GM12878 (cell line): Measurements from ENCODE around the gene EEFSEC. TPM values are rescaled to one million over a fixed set of nuclear protein-coding genes. Genes with fewer than 3 reads are reported as not detected.

Source experiments
- ATAC-seq: fragments of 200-7000 bp; cut with Tn5 transposase; 3 replicates; pipeline ENCODE4 v1.9.1; 2020; ENCODE audit warnings: mild to moderate bottlenecking, moderate library complexity
- BruUV-seq: library from RNA; stranded (reverse); fragments of 400-500 nt; replicated peaks from 2 replicates; lab custom pipeline; 2021; lab: Mats Ljungman, UMichigan
- CTCF ChIA-PET: fragments of 300-600 bp; sonication (Branson Sonifier 250); formaldehyde crosslinking; extraction: SDS; loops from one replicate; lab custom pipeline; 2021; ENCODE audit warnings: inconsistent platforms; lab: Yijun Ruan, JAX
- POLR2A ChIA-PET: fragments of 350-600 bp; formaldehyde crosslinking; extraction: SDS; loops from one replicate; lab custom pipeline; 2021; ENCODE audit warnings: inconsistent platforms; lab: Charles Lee
- RAD21 ChIA-PET: fragments of 300-600 bp; sonication (Branson Sonifier 250); formaldehyde crosslinking; loops from one replicate; lab custom pipeline; 2023; ENCODE audit warnings: antibody characterized with exemption; ENCODE audit not compliant: unreplicated experiment; lab: Charles Lee
- SMC1A ChIA-PET: fragments of 300-600 bp; sonication (Branson Sonifier 250); formaldehyde crosslinking; loops from one replicate; lab custom pipeline; 2023; ENCODE audit not compliant: unreplicated experiment, uncharacterized antibody; lab: Charles Lee
- DNase-seq: peaks from one replicate; pipeline ENCODE4 v3.0.0-alpha.2; 2011; ENCODE audit warnings: low read depth, low spot score
- FAIRE-seq: peaks from 3 replicates; lab custom pipeline; 2011; peaks lifted over from hg19 to GRCh38; lab: Jason Lieb, UNC
- H2AFZ ChIP-seq: 2 replicates; pipeline ENCODE4 v1.6.0; 2011; ENCODE audit warnings: low read depth, low read length, control low read depth; ENCODE audit not compliant: control insufficient read depth
- H3K27ac ChIP-seq: 2 replicates; pipeline ENCODE4 v1.5.1; 2011; ENCODE audit warnings: control low read depth; ENCODE audit not compliant: control insufficient read depth, insufficient read depth
- H3K27me3 ChIP-seq, 2 experiments: replicated peaks in 1 of 2; 2 replicates each; pipeline versions ENCODE4 v1.6.0 to v1.6.1; 2011; ENCODE audit warnings: low read length in 1 of 2; ENCODE audit not compliant: control insufficient read depth in 2 of 2, insufficient read depth in 2 of 2
- H3K36me3 ChIP-seq, 2 experiments: 2 replicates each; pipeline ENCODE4 v1.5.1; 2011; ENCODE audit warnings: low read length in 1 of 2; ENCODE audit not compliant: control insufficient read depth in 2 of 2, insufficient read depth in 2 of 2
- H3K4me1 ChIP-seq: 2 replicates; pipeline ENCODE4 v1.6.1; 2011; ENCODE audit warnings: mild to moderate bottlenecking, low read length, moderate library complexity, mixed read lengths; ENCODE audit not compliant: control insufficient read depth, insufficient read depth
- H3K4me2 ChIP-seq: 2 replicates; pipeline ENCODE4 v1.6.0; 2011; ENCODE audit warnings: control low read depth; ENCODE audit not compliant: control insufficient read depth, insufficient read depth
- H3K4me3 ChIP-seq: fragments of 200-600 bp; sonication (generic); 2 replicates; pipeline ENCODE4 v1.5.1; 2016
- H3K79me2 ChIP-seq: 2 replicates; pipeline ENCODE4 v1.6.0; 2011; ENCODE audit warnings: low read length; ENCODE audit not compliant: control insufficient read depth, insufficient read depth
- H3K9ac ChIP-seq: 2 replicates; pipeline ENCODE4 v1.8.0; 2011; ENCODE audit warnings: low read length, control low read depth, mixed read lengths; ENCODE audit not compliant: control insufficient read depth, insufficient read depth
- H3K9me3 ChIP-seq: replicated peaks from 3 replicates; pipeline ENCODE4 v1.5.1; 2011; ENCODE audit warnings: mild to moderate bottlenecking, low read length; ENCODE audit not compliant: control insufficient read depth, insufficient read depth
- H4K20me1 ChIP-seq: 2 replicates; pipeline ENCODE4 v1.6.0; 2011; ENCODE audit not compliant: control insufficient read depth, insufficient read depth
- BACH1 ChIP-seq: fragments of 450-650 bp; IDR thresholded peaks from 2 replicates; pipeline ENCODE4 v1.6.1; 2017; ENCODE audit warnings: mild to moderate bottlenecking, borderline replicate concordance
- CHD1 ChIP-seq: IDR thresholded peaks from 2 replicates; pipeline ENCODE4 v1.6.1; 2012; ENCODE audit warnings: low read depth, low read length, improper control_type of control experiment
- CREB1 ChIP-seq: IDR thresholded peaks from 2 replicates; pipeline ENCODE4 v1.6.1; 2012; ENCODE audit warnings: low read depth, mild to moderate bottlenecking, inconsistent platforms
- ELK1 ChIP-seq: IDR thresholded peaks from 2 replicates; pipeline ENCODE4 v1.6.1; 2012; ENCODE audit warnings: low read depth, low read length, improper control_type of control experiment
- GATAD2B ChIP-seq: fragments of 450-650 bp; conservative IDR thresholded peaks from 2 replicates; pipeline ENCODE4 v1.6.1; 2017; ENCODE audit warnings: low read depth, mild to moderate bottlenecking, moderate library complexity
- HDAC6 ChIP-seq: fragments of 200-600 bp; sonication (generic); IDR thresholded peaks from one replicate; pipeline ENCODE4 v1.8.0; 2017; ENCODE audit warnings: antibody characterized with exemption; ENCODE audit not compliant: unreplicated experiment
- HDGF ChIP-seq: fragments of 450-650 bp; IDR thresholded peaks from 2 replicates; pipeline ENCODE4 v1.6.1; 2016; ENCODE audit warnings: antibody characterized with exemption
- IKZF2 ChIP-seq, 2 experiments: fragments of 450-650 bp; IDR thresholded peaks; 2 replicates each; pipeline ENCODE4 v1.6.1; 2017; ENCODE audit warnings: mild to moderate bottlenecking in 2 of 2, moderate library complexity in 2 of 2
- IRF5 ChIP-seq: fragments of 450-650 bp; IDR thresholded peaks from 2 replicates; pipeline ENCODE4 v1.6.1; 2017; ENCODE audit warnings: borderline replicate concordance
- JUNB ChIP-seq: IDR thresholded peaks from 2 replicates; pipeline ENCODE4 v1.6.1; 2016; ENCODE audit warnings: antibody characterized with exemption, mild to moderate bottlenecking
- JUND ChIP-seq: IDR thresholded peaks from 2 replicates; pipeline ENCODE4 v1.6.1; 2012; ENCODE audit warnings: low read depth, mild to moderate bottlenecking, low read length, improper control_type of control experiment, moderate library complexity
- KAT2A ChIP-seq: conservative IDR thresholded peaks from 2 replicates; pipeline ENCODE4 v1.6.1; 2011; ENCODE audit warnings: low read depth, low read length; ENCODE audit not compliant: control insufficient read depth
- LARP7 ChIP-seq: fragments of 450-650 bp; IDR thresholded peaks from 2 replicates; pipeline ENCODE4 v1.6.1; 2017; ENCODE audit warnings: mild to moderate bottlenecking
- MYC ChIP-seq: IDR thresholded peaks from 2 replicates; pipeline ENCODE4 v1.6.1; 2011; ENCODE audit warnings: mild to moderate bottlenecking, low read length, moderate library complexity, inconsistent platforms; ENCODE audit not compliant: insufficient read depth, insufficient replicate concordance, insufficient read length, severe bottlenecking
- PAX5 ChIP-seq: IDR thresholded peaks from 2 replicates; pipeline ENCODE4 v1.6.1; 2011; ENCODE audit warnings: low read depth, low read length, borderline replicate concordance
- POLR2AphosphoS2 ChIP-seq: IDR thresholded peaks from 2 replicates; pipeline ENCODE4 v1.6.1; 2011; ENCODE audit warnings: low read depth, mild to moderate bottlenecking, low read length, improper control_type of control experiment, moderate library complexity
- RAD21 ChIP-seq: IDR thresholded peaks from 2 replicates; pipeline ENCODE4 v1.6.1; 2011; ENCODE audit warnings: mild to moderate bottlenecking, low read depth, low read length, moderate library complexity; ENCODE audit not compliant: insufficient read depth
- RAD51 ChIP-seq: fragments of 450-650 bp; IDR thresholded peaks from 2 replicates; pipeline ENCODE4 v1.6.1; 2016; ENCODE audit warnings: moderate library complexity, mild to moderate bottlenecking, inconsistent platforms
- RCOR1 ChIP-seq: conservative IDR thresholded peaks from 2 replicates; pipeline ENCODE4 v1.6.1; 2012; ENCODE audit warnings: low read depth, low read length, improper control_type of control experiment
- STAT1 ChIP-seq: fragments of 450-650 bp; conservative IDR thresholded peaks from 2 replicates; pipeline ENCODE4 v1.6.1; 2014; ENCODE audit warnings: antibody characterized with exemption, mild to moderate bottlenecking
- STAT3 ChIP-seq: IDR thresholded peaks from 2 replicates; pipeline ENCODE4 v1.6.1; 2011; ENCODE audit warnings: low read depth, low read length, improper control_type of control experiment
- WRNIP1 ChIP-seq: IDR thresholded peaks from 2 replicates; pipeline ENCODE4 v1.6.1; 2011; ENCODE audit warnings: low read depth, low read length, improper control_type of control experiment, borderline replicate concordance
- YBX1 ChIP-seq: fragments of 450-650 bp; IDR thresholded peaks from 2 replicates; pipeline ENCODE4 v1.6.1; 2016; ENCODE audit warnings: antibody characterized with exemption
- ZBED1 ChIP-seq: IDR thresholded peaks from 2 replicates; pipeline ENCODE4 v1.6.1; 2016; ENCODE audit warnings: borderline replicate concordance
- ZNF24 ChIP-seq: fragments of 450-650 bp; IDR thresholded peaks from 2 replicates; pipeline ENCODE4 v1.6.1; 2017; ENCODE audit warnings: antibody characterized with exemption, mild to moderate bottlenecking
- ZNF274 ChIP-seq: IDR thresholded peaks from one replicate; pipeline ENCODE4 v1.8.0; 2011; ENCODE audit not compliant: insufficient read length, insufficient read depth
- ZSCAN29 ChIP-seq: fragments of 450-650 bp; IDR thresholded peaks from 2 replicates; pipeline ENCODE4 v1.6.1; 2017; ENCODE audit warnings: mild to moderate bottlenecking, moderate library complexity
- WGBS: methylation state at CpG from one replicate; pipeline ENCODE4 v1.1.6; 2016; ENCODE audit warnings: low lambda C conversion rate; ENCODE audit not compliant: insufficient replicate concordance, insufficient coverage; ENCODE audit errors: missing lambda C conversion rate; 5-methylcytosine and 5-hydroxymethylcytosine counted together
- in situ Hi-C: fragments of 300-500 bp; cut with MboI; formaldehyde crosslinking; loops from 9 replicates; pipeline ENCODE4 v1.14.3; 2018; ENCODE audit warnings: mixed read lengths
- intact Hi-C: fragments of 100-400 bp; cut with micrococcal nuclease; formaldehyde crosslinking; loops from one replicate; pipeline ENCODE4 v1.14.2; 2022; ENCODE audit not compliant: unreplicated experiment
- polyA plus RNA-seq, 11 experiments: library from polyadenylated mRNA; depleted of rRNA in 4 of 11; unstranded in 6 of 11; stranded (reverse) in 5 of 11; fragments of >200 nt; fragmentation: Nextera tagmentation in 4 of 11; fragmentation: Illumina TruSeq in 1 of 11; extraction: Ambion mirVana in 4 of 11; extraction: Trizol in 1 of 11; gene quantifications; 1 replicate in 1 of 11; 2 replicates in 10 of 11; pipeline versions ENCODE4 v1.2.1 to v1.2.3, GENCODE V29; 2011 to 2016; ENCODE audit warnings: inconsistent platforms in 2 of 11, missing spikeins in 2 of 11, low read depth in 1 of 11
- total RNA-seq, 4 experiments: library from RNA; depleted of rRNA in 3 of 4; stranded (reverse); fragments of >200 nt in 3 of 4; fragmentation: Illumina TruSeq in 1 of 4; extraction: Trizol in 1 of 4; gene quantifications; 2 replicates each; pipeline versions ENCODE4 v1.2.1 to v1.2.3, GENCODE V29; 2013 to 2021

The EEFSEC gene
- total and polyA plus RNA-seq, 10 of the 15 experiments (the other 5 are each of a cell fraction or from before 2014, with no cell fraction given), result 0.29 to 29.1 (median 16.1) TPM

GRCh38 chr3:128355543-128355919 lies 202.2 kb downstream of the EEFSEC start (continued):
- no peak for TF ChIP-seq ELK1
- no peak for TF ChIP-seq RCOR1
- no peak for TF ChIP-seq RAD21
- TF ChIP-seq ZNF274, result no peak
- TF ChIP-seq JUNB, result no peak
- no peak for TF ChIP-seq ZBED1
- no peak for TF ChIP-seq RAD51
- no peak for TF ChIP-seq WRNIP1
- TF ChIP-seq ZSCAN29, result no peak
- no peak for TF ChIP-seq YBX1

- ChIA-PET CTCF (interaction anchor here (0.6 kb wide), 2 partner anchors 37 to 316 kb away, joined by 3 read pairs; no protein-coding TSS in a partner anchor), POLR2A (no interaction called here), RAD21 (no interaction called here), SMC1A (no interaction called here)
- Histone ChIP-seq H3K9me3 (no peaks in the 10 kb centered on the region), H4K20me1 (no peaks in the 10 kb centered on the region), H3K9ac (no peak overlapping the region), H3K36me3 (no peaks in the 10 kb centered on the region; a peak in 1 of 4 replicates), H3K4me2 (no peak overlapping the region), H3K79me2 (no peaks in the 10 kb centered on the region), H3K27me3 (no peaks in the 10 kb centered on the region), H3K4me3 (no peak overlapping the region), H3K4me1 (no peaks in the 10 kb centered on the region)
- in situ Hi-C loops, result no loop called here
- ATAC-seq, result no peak
- intact Hi-C loops, result no loop called here
- FAIRE-seq, result no peak
- DNase-seq, result no peak
- WGBS, result 75% methylated on average over 1 of the region's 1 CpG
- no TSS peak for BruUV-seq
- TF ChIP-seq BACH1, result no peak
- no peak for TF ChIP-seq IRF5
- no peak for TF ChIP-seq RAD21
- no peak for TF ChIP-seq HDGF
- no peak for TF ChIP-seq CREB1
- no peak for TF ChIP-seq MYC
- TF ChIP-seq PAX5, result no peak
- TF ChIP-seq GATAD2B, result no peak
- TF ChIP-seq CHD1, result no peak
- TF ChIP-seq IKZF2 (IDR thresholded peaks at IDR 0.05), result no peak
- TF ChIP-seq LARP7, result no peak
- no peak for TF ChIP-seq KAT2A
- no peak for TF ChIP-seq ZBED1
- no peak for TF ChIP-seq STAT3
- TF ChIP-seq POLR2AphosphoS2, result no peak
- no peak for TF ChIP-seq HDAC6
- TF ChIP-seq STAT1, result no peak
- TF ChIP-seq JUND, result no peak
- no peak for TF ChIP-seq ZNF24
- TF ChIP-seq, all 136 proteins: peak for 0
- Histone ChIP-seq H2AFZ (no peak overlapping the region), H3K27ac (no peak overlapping the region)
Measured at GRCh38 chr3:128356822-128357221, 203.5 kb downstream of the EEFSEC start.
